Measurements from ENCODE around the gene OPALIN.

DNA sequence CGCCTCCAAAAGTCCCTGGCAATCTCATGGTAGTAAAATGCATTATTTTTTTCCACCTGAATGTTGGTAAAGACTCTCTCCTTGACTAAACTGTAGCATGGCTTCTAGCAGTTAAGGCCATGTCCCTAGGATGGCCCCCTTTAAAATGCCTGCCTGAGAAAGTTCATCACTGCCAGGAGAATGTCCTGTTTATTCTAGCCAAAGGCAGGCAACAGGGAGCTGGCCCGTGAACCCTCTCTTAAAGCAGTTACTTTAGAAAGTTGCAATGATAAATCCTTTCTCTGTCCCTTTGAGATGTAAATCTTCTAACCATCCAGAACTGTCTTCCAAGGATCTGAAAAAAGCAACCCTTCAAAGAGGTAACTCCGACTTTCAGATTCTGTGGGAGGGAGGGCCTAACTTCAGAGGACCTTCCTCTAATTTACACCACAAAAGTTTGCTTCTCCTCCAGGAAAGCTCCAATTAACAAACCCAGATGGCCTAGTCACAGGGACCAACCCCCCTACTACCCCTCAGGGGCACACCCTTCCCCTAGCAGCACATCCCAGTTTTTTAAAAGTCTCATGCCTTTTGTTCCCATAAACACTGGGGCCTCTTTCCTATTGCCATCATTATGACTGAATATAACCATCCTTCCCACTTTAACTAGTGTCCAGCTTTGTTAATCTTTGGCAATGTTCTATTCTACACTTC is 49.0 kb downstream of the OPALIN start:
- TF ChIP-seq, protein P1, sequence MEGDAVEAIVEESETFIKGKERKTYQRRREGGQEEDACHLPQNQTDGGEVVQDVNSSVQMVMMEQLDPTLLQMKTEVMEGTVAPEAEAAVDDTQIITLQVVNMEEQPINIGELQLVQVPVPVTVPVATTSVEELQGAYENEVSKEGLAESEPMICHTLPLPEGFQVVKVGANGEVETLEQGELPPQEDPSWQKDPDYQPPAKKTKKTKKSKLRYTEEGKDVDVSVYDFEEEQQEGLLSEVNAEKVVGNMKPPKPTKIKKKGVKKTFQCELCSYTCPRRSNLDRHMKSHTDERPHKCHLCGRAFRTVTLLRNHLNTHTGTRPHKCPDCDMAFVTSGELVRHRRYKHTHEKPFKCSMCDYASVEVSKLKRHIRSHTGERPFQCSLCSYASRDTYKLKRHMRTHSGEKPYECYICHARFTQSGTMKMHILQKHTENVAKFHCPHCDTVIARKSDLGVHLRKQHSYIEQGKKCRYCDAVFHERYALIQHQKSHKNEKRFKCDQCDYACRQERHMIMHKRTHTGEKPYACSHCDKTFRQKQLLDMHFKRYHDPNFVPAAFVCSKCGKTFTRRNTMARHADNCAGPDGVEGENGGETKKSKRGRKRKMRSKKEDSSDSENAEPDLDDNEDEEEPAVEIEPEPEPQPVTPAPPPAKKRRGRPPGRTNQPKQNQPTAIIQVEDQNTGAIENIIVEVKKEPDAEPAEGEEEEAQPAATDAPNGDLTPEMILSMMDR (IDR thresholded peaks at IDR 0.05; ENCODE audit: insufficient read depth, low read length, poor library complexity, severe bottlenecking): no peak
- TF ChIP-seq EZH2phosphoT487 (conservative IDR thresholded peaks at IDR 0.05; ENCODE audit: low read length): no peak

Data from SU-DHL-6 (cell line).